NCI-H187 (cell line): ENCODE results near the gene IGSF8.

Source experiments
- DNase-seq, 2 experiments: peaks; one replicate each; lab custom pipeline; 2025; lab: John Stamatoyannopoulos, UW

Gene IGSF8

GRCh38 chr1:160097911-160098851 lies at the start of gene IGSF8:
IGSF8 (minus strand) TSS chr1:160098619; CDS start chr1:160098472, 147 bp downstream.
- DNase-seq = peak; percentile 99 to 100

DNA sequence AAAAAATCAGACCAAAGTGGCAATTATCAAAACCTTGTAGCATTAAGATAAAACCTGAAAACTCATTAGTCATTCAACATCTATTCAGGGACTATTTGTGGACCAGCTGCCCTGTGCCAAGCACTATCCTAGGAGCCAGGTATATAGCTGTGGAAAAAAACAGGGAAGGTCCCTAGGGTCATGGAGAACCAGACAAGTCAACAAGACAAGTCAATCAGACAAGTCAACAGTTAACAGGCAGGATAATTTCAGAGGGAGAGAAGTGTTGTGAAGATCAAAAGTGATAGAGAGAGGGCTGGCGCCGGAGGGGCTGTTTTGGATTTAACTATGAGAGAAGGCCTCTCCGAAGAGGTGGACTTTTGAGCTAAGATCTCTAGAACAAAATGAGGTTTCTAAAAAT lies 49.7 kb upstream of the IGSF8 start:
- DNase-seq = no peak

DNA sequence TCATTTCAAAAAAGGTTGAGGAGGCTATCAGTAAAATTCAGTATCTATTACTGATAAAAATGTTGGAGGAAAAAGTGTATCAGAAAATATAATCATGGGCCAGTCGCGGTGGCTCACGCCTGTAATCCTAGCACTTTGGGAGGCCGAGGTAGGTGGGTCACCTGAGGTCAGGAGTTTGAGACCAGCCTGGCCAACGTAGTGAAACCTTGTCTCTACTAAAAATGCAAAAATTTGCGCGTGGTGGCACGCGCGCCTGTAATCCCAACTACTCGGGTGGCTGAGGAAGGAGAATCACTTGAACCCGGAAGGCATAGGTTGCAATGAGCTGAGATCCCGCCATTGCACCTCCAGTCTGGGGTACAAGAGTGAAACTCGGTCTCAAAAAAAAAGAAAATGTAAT lies 47.7 kb upstream of the IGSF8 start:
- no peak for DNase-seq

- DNase-seq = no peak
These were observed 46.5 kb upstream of the IGSF8 start for GRCh38 chr1:160144921-160145320.

- DNase-seq = no peak
These were observed 45.3 kb upstream of the IGSF8 start for GRCh38 chr1:160143695-160144094.

DNA sequence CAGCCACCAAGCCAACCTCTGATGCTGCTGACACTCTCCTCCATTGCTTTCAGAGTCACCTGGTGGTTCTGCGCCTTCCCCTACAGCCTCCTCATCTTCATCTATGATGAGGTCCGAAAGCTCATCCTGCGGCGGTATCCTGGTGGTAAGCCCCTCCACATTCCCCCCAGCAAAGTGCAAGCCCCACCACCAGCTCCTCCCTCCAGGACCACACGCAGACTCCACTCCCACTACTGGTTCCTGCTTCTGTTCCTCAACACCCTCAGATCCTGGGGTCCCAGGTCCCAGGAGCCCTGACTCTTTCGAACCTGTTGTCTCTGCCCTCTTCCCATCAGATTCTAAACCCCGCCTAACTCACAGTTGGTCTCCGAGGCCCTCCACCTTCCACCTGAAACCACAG lies 41.4 kb upstream of the IGSF8 start:
- no peak for DNase-seq

DNA sequence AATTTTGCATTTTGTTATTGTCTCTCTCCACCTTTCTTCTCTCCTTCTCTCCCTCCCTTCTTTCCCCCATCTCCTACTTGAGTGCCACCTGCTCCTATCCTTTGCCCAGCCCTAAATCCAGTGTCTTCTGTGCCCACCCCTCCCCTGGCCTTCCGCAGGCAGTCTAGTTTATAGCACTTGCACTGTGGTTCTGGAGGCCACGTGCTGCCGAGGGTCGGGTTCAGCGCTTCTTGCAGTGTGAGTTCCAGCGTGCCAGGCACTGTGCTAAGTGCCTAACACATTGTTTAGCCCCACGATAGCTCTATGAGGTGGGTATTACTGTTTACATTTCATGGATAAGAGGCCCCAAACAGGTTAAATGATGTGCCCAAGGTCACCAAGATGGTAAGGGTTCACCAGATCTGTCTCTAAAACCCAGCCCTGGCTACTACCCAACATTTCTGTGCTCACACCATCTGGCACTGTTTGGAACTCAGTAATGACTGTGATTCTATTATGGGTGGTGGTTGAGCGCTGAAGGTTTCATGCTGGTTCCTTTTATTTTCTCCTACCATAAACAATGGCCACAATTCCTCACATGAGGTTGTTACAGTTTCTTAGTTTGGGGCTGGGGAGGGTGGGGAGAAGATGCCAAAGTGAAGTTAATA lies 38.9 kb upstream of the IGSF8 start:
- no peak for DNase-seq

DNA sequence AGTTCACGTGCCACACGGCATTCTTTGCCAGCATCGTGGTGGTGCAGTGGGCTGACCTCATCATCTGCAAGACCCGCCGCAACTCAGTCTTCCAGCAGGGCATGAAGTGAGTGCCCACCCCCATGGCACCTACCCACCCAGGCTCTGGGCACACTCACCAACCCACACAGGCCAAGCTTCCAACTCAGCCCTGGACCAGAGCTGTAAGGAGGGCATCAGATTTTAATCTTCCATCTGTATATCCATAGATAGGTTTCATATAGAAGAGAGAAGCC lies 38.4 kb upstream of the IGSF8 start:
- no peak for DNase-seq

DNA sequence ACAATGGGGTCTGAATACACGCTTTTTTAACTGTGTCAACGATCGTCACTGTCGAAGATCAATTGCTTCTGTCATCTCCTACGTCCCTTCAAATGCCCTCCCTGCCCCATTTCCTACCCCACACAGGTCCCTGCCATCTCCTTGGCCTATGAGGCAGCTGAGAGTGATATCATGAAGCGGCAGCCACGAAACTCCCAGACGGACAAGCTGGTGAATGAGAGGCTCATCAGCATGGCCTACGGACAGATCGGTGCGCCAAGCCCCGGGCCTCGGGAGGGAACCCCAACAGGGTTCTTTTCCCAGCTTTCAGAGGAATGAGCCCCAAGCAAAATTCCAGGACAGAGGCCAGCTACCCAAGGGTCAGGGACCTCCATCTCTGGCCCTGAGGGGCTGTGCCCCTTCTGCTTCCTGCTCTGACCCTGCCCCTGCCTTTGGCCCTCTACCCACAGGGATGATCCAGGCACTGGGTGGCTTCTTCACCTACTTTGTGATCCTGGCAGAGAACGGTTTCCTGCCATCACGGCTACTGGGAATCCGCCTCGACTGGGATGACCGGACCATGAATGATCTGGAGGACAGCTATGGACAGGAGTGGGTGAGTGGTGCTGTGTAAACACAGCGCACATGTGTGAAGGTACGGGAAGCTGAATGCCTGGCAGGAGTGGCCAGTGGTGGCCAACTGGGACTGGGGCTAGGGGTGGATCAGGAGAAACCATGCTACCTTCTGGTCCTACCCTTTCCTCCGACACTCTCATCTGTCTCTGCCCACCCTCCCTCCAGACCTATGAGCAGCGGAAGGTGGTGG lies 37.9 kb upstream of the IGSF8 start:
- no peak for DNase-seq

GRCh38 chr1:160134791-160135572 lies 36.6 kb upstream of the IGSF8 start:
- DNase-seq = no peak

- DNase-seq = no peak
These were observed 35.8 kb upstream of the IGSF8 start for GRCh38 chr1:160133990-160134770.

- DNase-seq = no peak
These were observed 33.6 kb upstream of the IGSF8 start for GRCh38 chr1:160131803-160132565.

DNA sequence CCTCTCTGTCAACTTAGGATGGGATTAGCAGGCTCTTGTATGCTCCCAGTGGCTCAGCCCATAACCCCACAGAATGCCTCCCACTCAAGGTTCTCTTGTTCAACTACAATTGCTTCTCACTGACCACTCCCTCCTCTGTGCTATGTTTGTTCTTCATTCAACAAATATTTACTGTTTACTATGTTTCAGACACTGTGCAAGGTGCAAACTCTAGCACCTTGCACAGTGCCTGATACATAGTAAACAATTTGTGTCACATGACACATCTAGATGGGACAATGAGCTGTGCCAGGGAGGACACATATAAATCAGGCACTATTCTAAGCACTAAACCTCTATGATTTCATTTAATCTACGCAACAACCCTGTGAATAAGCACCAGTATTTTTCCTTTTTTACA lies 32.5 kb upstream of the IGSF8 start:
- DNase-seq = no peak

GRCh38 chr1:160130486-160130885 lies 32.1 kb upstream of the IGSF8 start:
- no peak for DNase-seq

DNA sequence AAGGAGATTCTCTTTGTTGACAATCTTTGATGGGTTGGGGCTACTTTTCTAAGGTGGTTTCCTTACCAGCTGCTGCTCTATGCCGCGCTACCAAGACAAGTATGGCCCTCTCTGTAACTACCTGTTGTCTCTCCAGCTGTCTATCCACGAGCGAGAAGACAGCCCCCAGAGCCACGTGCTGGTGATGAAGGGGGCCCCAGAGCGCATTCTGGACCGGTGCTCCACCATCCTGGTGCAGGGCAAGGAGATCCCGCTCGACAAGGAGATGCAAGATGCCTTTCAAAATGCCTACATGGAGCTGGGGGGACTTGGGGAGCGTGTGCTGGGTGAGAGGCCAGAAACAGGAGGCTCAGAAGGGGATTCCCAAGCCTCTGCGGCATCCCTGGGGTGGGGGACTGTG lies 31.5 kb upstream of the IGSF8 start:
- DNase-seq = no peak

DNA sequence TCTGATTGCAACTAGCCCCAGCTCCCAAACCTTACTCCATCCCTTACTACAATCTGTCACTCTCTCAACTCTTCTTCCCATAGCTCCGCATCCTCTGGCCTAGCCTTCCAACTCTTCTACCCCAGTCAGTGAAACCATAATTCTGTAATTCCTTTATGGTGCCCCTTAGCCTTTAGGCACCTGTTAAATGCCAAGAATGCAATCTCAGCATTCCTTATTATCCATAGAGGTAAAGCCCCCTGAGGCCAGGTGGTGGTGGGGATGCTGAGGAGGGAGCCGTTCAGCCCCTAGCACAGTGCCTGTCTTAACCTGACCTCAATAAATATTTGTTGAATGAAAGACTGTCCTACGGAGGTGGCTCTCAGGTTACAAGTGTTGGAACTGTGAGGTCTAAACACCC lies 31.1 kb upstream of the IGSF8 start:
- DNase-seq = no peak

DNA sequence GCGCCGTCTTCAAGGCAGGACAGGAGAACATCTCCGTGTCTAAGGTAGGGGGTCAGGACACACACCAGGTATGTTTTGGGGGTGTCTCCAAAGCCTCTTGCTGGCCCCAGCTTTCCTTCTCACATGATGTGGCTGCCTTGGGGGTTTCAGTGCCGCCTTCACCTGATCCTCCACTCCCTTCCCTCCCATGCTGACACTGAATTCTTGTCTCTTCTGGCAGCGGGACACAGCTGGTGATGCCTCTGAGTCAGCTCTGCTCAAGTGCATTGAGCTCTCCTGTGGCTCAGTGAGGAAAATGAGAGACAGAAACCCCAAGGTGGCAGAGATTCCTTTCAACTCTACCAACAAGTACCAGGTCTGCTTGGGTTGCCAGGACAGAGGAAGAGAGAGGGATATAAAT lies 30.6 kb upstream of the IGSF8 start:
- no peak for DNase-seq

GRCh38 chr1:160128636-160129035 lies 30.2 kb upstream of the IGSF8 start:
- DNase-seq = no peak

DNA sequence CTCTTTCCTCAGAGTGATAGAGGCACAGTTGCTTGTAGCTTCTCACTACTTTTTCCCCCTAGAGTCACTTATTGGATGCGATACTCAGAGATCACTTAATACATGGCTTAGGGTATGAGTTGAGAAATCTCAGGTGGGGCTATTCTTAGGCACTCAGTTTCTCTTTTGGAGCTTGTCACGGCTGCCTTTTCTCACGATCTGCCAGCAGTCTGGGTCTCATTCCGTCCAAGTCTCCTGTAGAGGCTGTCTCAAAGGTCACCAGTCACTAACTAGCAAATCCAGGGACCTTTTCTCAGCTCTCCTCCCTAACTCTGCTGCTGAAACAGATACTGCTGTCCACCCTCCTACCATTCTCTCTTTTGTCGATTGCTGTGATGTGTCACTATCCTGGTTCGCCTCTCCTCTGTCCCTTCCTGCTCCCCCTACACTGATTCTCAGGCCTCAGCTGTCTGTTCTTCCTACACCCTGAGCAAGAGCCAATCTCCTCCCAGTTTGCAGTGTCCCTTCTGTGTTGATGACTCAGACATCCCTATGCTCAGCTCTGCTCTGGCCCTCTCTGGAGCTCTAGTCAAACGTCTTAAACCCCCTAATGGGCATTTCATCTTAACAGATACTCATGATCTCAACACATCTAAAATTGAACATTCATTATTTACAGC lies 29.6 kb upstream of the IGSF8 start:
- DNase-seq = no peak

DNA sequence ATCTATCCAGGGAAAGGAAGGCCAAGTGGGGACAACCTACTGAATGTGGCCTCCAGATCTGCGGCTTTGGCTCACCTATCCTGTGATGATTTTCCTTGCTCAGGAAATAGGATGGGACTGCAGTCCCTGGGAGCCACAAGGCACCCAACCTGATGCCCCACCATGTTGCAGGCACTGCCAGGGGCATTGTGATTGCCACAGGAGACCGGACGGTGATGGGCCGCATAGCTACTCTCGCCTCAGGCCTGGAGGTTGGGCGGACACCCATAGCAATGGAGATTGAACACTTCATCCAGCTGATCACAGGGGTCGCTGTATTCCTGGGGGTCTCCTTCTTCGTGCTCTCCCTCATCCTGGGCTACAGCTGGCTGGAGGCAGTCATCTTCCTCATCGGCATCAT lies 29.0 kb upstream of the IGSF8 start:
- no peak for DNase-seq
